K562 (cell line): Measurements from ENCODE around the gene CAST. TPM values are rescaled to one million over a fixed set of nuclear protein-coding genes. Genes with fewer than 3 reads are reported as not detected.

ENCODE experiments used
- ARHGAP35 ChIP-seq: fragments of 450-650 bp; IDR thresholded peaks from 2 replicates; pipeline ENCODE4 v1.6.1; 2018; ENCODE audit not compliant: partially characterized antibody
- CBX5 ChIP-seq: IDR thresholded peaks from 2 replicates; pipeline ENCODE4 v1.6.1; 2014; ENCODE audit warnings: low read depth, borderline replicate concordance
- CHD1 ChIP-seq: fragments of 200-600 bp; sonication (generic); IDR thresholded peaks from one replicate; pipeline ENCODE4 v1.6.1; 2012; ENCODE audit warnings: mild to moderate bottlenecking, moderate library complexity, low read length, inconsistent platforms
- CXXC5 ChIP-seq: fragments of 250-450 bp; sonication (Bioruptor Pico); IDR thresholded peaks from 2 replicates; pipeline ENCODE4 v1.8.0; 2022; ENCODE audit warnings: inconsistent platforms, mild to moderate bottlenecking, moderate library complexity
- EP400 ChIP-seq: fragments of 450-650 bp; IDR thresholded peaks from 2 replicates; pipeline ENCODE4 v1.6.1; 2017; ENCODE audit warnings: antibody characterized with exemption, mild to moderate bottlenecking, moderate library complexity
- ETV5 ChIP-seq: sonication (generic); formaldehyde crosslinking; IDR thresholded peaks from 2 replicates; pipeline ENCODE4 v1.4.0; 2020; ENCODE audit warnings: low read depth, mild to moderate bottlenecking, missing genetic modification reagents
- HNRNPL ChIP-seq: fragments of 200-400 bp; formaldehyde crosslinking; IDR thresholded peaks from 2 replicates; pipeline ENCODE4 v1.6.1; 2017; ENCODE audit warnings: low read depth, mild to moderate bottlenecking, low read length
- ZC3H4 ChIP-seq: sonication (generic); formaldehyde crosslinking; IDR thresholded peaks from 2 replicates; pipeline ENCODE4 v1.9.0; 2021; ENCODE audit warnings: missing genetic modification reagents, borderline replicate concordance
- ZNF282 ChIP-seq: sonication (generic); formaldehyde crosslinking; IDR thresholded peaks from 2 replicates; pipeline ENCODE4 v1.8.1; 2023; ENCODE audit warnings: missing genetic modification reagents
- ZNF511 ChIP-seq: sonication (generic); formaldehyde crosslinking; IDR thresholded peaks from 2 replicates; pipeline ENCODE4 v1.8.0; 2022; ENCODE audit warnings: mild to moderate bottlenecking, missing genetic modification reagents
- ZNF778 ChIP-seq: fragments of 450-650 bp; formaldehyde crosslinking; IDR thresholded peaks from 2 replicates; pipeline ENCODE4 v1.4.0; 2020; ENCODE audit warnings: mild to moderate bottlenecking, moderate library complexity
- polyA plus RNA-seq, 8 experiments: library from polyadenylated mRNA; depleted of rRNA in 4 of 8; stranded (reverse) in 5 of 8; unstranded in 3 of 8; fragments of >200 nt; fragmentation: Nextera tagmentation in 2 of 8; fragmentation: Illumina TruSeq in 1 of 8; extraction: Ambion mirVana in 2 of 8; extraction: Trizol in 1 of 8; gene quantifications; 2 replicates each; pipeline versions ENCODE4 v1.2.1 to v1.2.3, GENCODE V29; 2011 to 2014; ENCODE audit warnings: inconsistent platforms in 1 of 8, missing spikeins in 1 of 8
- total RNA-seq, 7 experiments: library from RNA; depleted of rRNA in 6 of 7; stranded (reverse); fragments of >200 nt in 6 of 7; fragmentation: Illumina TruSeq in 2 of 7; extraction: Trizol in 2 of 7; gene quantifications; 2 replicates each; pipeline versions ENCODE4 v1.2.1 to v1.2.3, GENCODE V29; 2011 to 2021; ENCODE audit warnings: low replicate concordance in 1 of 7
- TF ChIP-seq, protein P1 (sequence below), 2 experiments: IDR thresholded peaks; 2 replicates each; pipeline ENCODE4 v1.6.1; 2011; ENCODE audit warnings: borderline replicate concordance in 1 of 2, control low read depth in 1 of 2, low read depth in 1 of 2, low read length in 1 of 2, mild to moderate bottlenecking in 1 of 2, mixed read lengths in 1 of 2, moderate library complexity in 1 of 2; ENCODE audit not compliant: insufficient read depth in 1 of 2, insufficient read length in 1 of 2, poor library complexity in 1 of 2, severe bottlenecking in 1 of 2; ENCODE audit errors: extremely low read depth in 1 of 2
- TF ChIP-seq, protein P2 (sequence below): fragments of 250-450 bp; sonication (Bioruptor Pico); IDR thresholded peaks from 2 replicates; pipeline ENCODE4 v1.8.0; 2021; ENCODE audit warnings: moderate library complexity, mild to moderate bottlenecking, inconsistent platforms
- TF ChIP-seq, protein P3 (sequence below), 3 experiments: fragments of 200-800 bp in 1 of 3; fragments of 250-450 bp in 1 of 3; fragments of 450-650 bp in 1 of 3; sonication (Bioruptor Pico) in 1 of 3; sonication (Bioruptor generic) in 1 of 3; formaldehyde crosslinking in 1 of 3; IDR thresholded peaks; 2 replicates each; pipeline versions ENCODE4 v1.6.1 to v1.8.0; 2016 to 2022; ENCODE audit warnings: mild to moderate bottlenecking in 2 of 3, missing genetic modification characterization in 2 of 3, missing compliant biosample characterization in 1 of 3, moderate library complexity in 1 of 3
- TF ChIP-seq, protein P4 (sequence below): fragments of 450-650 bp; IDR thresholded peaks from 2 replicates; pipeline ENCODE4 v1.6.1; 2017; ENCODE audit warnings: antibody characterized with exemption, mild to moderate bottlenecking

The CAST gene
- total and polyA plus RNA-seq, 9 of the 15 experiments (the other 6 are each of a cell fraction or from before 2014, with no cell fraction given), result 55.5 to 136 (median 86.1) TPM

DNA sequence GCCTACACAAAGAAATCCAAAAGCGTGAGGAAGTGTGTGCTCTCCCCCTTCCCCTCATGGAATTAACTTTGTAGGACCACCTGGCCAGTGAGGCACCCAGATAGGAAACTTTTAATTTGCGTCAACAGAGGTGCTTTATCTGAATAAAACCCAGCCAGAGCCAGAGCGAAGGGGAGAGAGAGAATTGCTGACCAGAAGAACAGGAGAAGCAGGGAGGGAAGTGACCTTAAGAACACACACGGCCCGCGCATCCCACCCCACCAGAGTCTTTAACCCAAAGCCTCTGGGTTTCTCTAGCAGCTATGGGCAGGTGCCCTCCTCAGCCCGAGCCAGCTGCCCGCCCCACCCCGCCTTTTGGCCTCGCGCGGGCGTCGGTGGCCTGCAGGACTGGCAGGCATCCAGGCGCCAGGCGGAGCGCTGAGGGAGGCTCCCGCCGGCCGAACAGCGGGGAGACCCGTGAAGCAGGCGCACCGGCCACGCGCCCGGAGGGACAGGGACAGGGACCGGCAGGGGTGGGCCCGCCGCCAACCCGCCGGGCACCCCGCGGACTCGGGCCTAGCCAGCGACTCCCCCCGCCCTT, 145.0 kb downstream of the CAST start (continued):
- TF ChIP-seq, protein P1, sequence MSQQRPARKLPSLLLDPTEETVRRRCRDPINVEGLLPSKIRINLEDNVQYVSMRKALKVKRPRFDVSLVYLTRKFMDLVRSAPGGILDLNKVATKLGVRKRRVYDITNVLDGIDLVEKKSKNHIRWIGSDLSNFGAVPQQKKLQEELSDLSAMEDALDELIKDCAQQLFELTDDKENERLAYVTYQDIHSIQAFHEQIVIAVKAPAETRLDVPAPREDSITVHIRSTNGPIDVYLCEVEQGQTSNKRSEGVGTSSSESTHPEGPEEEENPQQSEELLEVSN (IDR thresholded peaks at IDR 0.05; ENCODE audit: borderline replicate concordance in 1 of 2, extremely low read depth in 1 of 2, insufficient read depth in 1 of 2, insufficient read length in 1 of 2, low read depth in 1 of 2, low read length in 1 of 2, poor library complexity in 1 of 2, severe bottlenecking in 1 of 2), result peak; percentile 65 to 96
- TF ChIP-seq, protein P2, sequence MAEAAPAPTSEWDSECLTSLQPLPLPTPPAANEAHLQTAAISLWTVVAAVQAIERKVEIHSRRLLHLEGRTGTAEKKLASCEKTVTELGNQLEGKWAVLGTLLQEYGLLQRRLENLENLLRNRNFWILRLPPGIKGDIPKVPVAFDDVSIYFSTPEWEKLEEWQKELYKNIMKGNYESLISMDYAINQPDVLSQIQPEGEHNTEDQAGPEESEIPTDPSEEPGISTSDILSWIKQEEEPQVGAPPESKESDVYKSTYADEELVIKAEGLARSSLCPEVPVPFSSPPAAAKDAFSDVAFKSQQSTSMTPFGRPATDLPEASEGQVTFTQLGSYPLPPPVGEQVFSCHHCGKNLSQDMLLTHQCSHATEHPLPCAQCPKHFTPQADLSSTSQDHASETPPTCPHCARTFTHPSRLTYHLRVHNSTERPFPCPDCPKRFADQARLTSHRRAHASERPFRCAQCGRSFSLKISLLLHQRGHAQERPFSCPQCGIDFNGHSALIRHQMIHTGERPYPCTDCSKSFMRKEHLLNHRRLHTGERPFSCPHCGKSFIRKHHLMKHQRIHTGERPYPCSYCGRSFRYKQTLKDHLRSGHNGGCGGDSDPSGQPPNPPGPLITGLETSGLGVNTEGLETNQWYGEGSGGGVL (CRISPR knock-in tag), result no peak
- TF ChIP-seq ARHGAP35, result no peak
- TF ChIP-seq ZNF778 (CRISPR knock-in tag), result no peak
- TF ChIP-seq ZNF511, result no peak
- TF ChIP-seq EP400, result no peak
- TF ChIP-seq CHD1, result no peak
- TF ChIP-seq, protein P3, sequence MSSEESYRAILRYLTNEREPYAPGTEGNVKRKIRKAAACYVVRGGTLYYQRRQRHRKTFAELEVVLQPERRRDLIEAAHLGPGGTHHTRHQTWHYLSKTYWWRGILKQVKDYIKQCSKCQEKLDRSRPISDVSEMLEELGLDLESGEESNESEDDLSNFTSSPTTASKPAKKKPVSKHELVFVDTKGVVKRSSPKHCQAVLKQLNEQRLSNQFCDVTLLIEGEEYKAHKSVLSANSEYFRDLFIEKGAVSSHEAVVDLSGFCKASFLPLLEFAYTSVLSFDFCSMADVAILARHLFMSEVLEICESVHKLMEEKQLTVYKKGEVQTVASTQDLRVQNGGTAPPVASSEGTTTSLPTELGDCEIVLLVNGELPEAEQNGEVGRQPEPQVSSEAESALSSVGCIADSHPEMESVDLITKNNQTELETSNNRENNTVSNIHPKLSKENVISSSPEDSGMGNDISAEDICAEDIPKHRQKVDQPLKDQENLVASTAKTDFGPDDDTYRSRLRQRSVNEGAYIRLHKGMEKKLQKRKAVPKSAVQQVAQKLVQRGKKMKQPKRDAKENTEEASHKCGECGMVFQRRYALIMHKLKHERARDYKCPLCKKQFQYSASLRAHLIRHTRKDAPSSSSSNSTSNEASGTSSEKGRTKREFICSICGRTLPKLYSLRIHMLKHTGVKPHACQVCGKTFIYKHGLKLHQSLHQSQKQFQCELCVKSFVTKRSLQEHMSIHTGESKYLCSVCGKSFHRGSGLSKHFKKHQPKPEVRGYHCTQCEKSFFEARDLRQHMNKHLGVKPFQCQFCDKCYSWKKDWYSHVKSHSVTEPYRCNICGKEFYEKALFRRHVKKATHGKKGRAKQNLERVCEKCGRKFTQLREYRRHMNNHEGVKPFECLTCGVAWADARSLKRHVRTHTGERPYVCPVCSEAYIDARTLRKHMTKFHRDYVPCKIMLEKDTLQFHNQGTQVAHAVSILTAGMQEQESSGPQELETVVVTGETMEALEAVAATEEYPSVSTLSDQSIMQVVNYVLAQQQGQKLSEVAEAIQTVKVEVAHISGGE (CRISPR knock-in tag; IDR thresholded peaks at IDR 0.05), result peak in 1 of 3 experiments; percentile 38; a peak in 1 of 6 replicates
- no peak for TF ChIP-seq CBX5
- TF ChIP-seq CXXC5 (CRISPR knock-in tag), result peak; percentile 5
- peak; percentile 48; the same call in 1 of the 2 replicates for TF ChIP-seq ZNF282 (CRISPR knock-in tag)
- 0 out of 2 replicates have a peak, but pooled peaks have one; percentile 7 for TF ChIP-seq ETV5 (CRISPR knock-in tag)
- TF ChIP-seq, protein P4, sequence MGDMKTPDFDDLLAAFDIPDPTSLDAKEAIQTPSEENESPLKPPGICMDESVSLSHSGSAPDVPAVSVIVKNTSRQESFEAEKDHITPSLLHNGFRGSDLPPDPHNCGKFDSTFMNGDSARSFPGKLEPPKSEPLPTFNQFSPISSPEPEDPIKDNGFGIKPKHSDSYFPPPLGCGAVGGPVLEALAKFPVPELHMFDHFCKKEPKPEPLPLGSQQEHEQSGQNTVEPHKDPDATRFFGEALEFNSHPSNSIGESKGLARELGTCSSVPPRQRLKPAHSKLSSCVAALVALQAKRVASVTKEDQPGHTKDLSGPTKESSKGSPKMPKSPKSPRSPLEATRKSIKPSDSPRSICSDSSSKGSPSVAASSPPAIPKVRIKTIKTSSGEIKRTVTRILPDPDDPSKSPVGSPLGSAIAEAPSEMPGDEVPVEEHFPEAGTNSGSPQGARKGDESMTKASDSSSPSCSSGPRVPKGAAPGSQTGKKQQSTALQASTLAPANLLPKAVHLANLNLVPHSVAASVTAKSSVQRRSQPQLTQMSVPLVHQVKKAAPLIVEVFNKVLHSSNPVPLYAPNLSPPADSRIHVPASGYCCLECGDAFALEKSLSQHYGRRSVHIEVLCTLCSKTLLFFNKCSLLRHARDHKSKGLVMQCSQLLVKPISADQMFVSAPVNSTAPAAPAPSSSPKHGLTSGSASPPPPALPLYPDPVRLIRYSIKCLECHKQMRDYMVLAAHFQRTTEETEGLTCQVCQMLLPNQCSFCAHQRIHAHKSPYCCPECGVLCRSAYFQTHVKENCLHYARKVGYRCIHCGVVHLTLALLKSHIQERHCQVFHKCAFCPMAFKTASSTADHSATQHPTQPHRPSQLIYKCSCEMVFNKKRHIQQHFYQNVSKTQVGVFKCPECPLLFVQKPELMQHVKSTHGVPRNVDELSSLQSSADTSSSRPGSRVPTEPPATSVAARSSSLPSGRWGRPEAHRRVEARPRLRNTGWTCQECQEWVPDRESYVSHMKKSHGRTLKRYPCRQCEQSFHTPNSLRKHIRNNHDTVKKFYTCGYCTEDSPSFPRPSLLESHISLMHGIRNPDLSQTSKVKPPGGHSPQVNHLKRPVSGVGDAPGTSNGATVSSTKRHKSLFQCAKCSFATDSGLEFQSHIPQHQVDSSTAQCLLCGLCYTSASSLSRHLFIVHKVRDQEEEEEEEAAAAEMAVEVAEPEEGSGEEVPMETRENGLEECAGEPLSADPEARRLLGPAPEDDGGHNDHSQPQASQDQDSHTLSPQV, result peak; percentile 90
- TF ChIP-seq ZC3H4 (CRISPR knock-in tag), result 0 out of 2 replicates have a peak, but pooled peaks have one; percentile 25
- TF ChIP-seq HNRNPL, result peak; percentile 51; the same call in 1 of the 2 replicates
